SK-N-SH treated with all-trans-retinoic acid at 6 μM for 48 hours (cell line): ENCODE measurements around the gene NPLOC4.

Experiments used
- ATAC-seq: fragments of 200-7000 bp; cut with Tn5 transposase; 3 replicates; pipeline ENCODE4 v1.9.1; 2020; ENCODE audit warnings: mild to moderate bottlenecking, moderate library complexity
- ARNTL ChIP-seq: fragments of 450-650 bp; formaldehyde crosslinking; IDR thresholded peaks from 2 replicates; pipeline ENCODE4 v1.5.0; 2020; ENCODE audit warnings: low read depth, mild to moderate bottlenecking, moderate library complexity, borderline replicate concordance
- BACH2 ChIP-seq: fragments of 250-450 bp; sonication (Bioruptor Pico); IDR thresholded peaks from 2 replicates; pipeline ENCODE4 v1.9.0; 2021; ENCODE audit warnings: mild to moderate bottlenecking, borderline replicate concordance
- CREB5 ChIP-seq: fragments of 250-450 bp; sonication (Bioruptor Pico); IDR thresholded peaks from 2 replicates; pipeline ENCODE4 v1.5.1; 2020; ENCODE audit warnings: low read depth, mild to moderate bottlenecking, moderate library complexity
- CSDC2 ChIP-seq: fragments of 250-450 bp; sonication (Bioruptor Pico); IDR thresholded peaks from 2 replicates; pipeline ENCODE4 v1.5.0; 2020; ENCODE audit warnings: mild to moderate bottlenecking, moderate library complexity
- CSRNP3 ChIP-seq: fragments of 250-450 bp; sonication (Bioruptor Pico); IDR thresholded peaks from 2 replicates; pipeline ENCODE4 v1.5.1; 2021; ENCODE audit warnings: mild to moderate bottlenecking, moderate library complexity
- ESRRG ChIP-seq: fragments of 250-450 bp; sonication (Bioruptor Pico); IDR thresholded peaks from 2 replicates; pipeline ENCODE4 v1.6.1; 2021; ENCODE audit warnings: mild to moderate bottlenecking
- GLIS3 ChIP-seq: fragments of 250-450 bp; sonication (Bioruptor Pico); IDR thresholded peaks from 2 replicates; pipeline ENCODE4 v1.5.0; 2020; ENCODE audit warnings: mild to moderate bottlenecking, moderate library complexity
- ISL1 ChIP-seq: fragments of 250-450 bp; sonication (Bioruptor Pico); IDR thresholded peaks from 2 replicates; pipeline ENCODE4 v2.1.2; 2022; ENCODE audit warnings: mild to moderate bottlenecking, moderate library complexity
- OSR1 ChIP-seq: fragments of 250-450 bp; sonication (Bioruptor Pico); IDR thresholded peaks from 2 replicates; pipeline ENCODE4 v1.8.0; 2022; ENCODE audit warnings: moderate library complexity, mild to moderate bottlenecking, inconsistent platforms
- PATZ1 ChIP-seq: fragments of 250-450 bp; sonication (Bioruptor Pico); IDR thresholded peaks from 2 replicates; pipeline ENCODE4 v1.8.0; 2020; ENCODE audit warnings: mild to moderate bottlenecking, moderate library complexity, borderline replicate concordance
- POU6F1 ChIP-seq: fragments of 250-450 bp; sonication (Bioruptor Pico); IDR thresholded peaks from 2 replicates; pipeline ENCODE4 v1.8.0; 2021; ENCODE audit warnings: low read depth, mild to moderate bottlenecking, moderate library complexity, borderline replicate concordance
- PPARA ChIP-seq: fragments of 250-450 bp; sonication (Bioruptor Pico); IDR thresholded peaks from 2 replicates; pipeline ENCODE4 v1.5.0; 2020; ENCODE audit warnings: mild to moderate bottlenecking, borderline replicate concordance
- RARB ChIP-seq: fragments of 250-450 bp; sonication (Bioruptor Pico); IDR thresholded peaks from 2 replicates; pipeline ENCODE4 v1.8.0; 2021; ENCODE audit warnings: mild to moderate bottlenecking, moderate library complexity
- SNAI2 ChIP-seq: fragments of 250-450 bp; sonication (Bioruptor Pico); IDR thresholded peaks from 2 replicates; pipeline ENCODE4 v1.5.0; 2020; ENCODE audit warnings: mild to moderate bottlenecking, moderate library complexity
- TOX ChIP-seq: fragments of 250-450 bp; sonication (Bioruptor Pico); IDR thresholded peaks from 2 replicates; pipeline ENCODE4 v1.8.0; 2021; ENCODE audit warnings: mild to moderate bottlenecking, moderate library complexity, borderline replicate concordance
- TSHZ2 ChIP-seq: fragments of 250-450 bp; sonication (Bioruptor Pico); IDR thresholded peaks from 2 replicates; pipeline ENCODE4 v1.5.0; 2020; ENCODE audit warnings: mild to moderate bottlenecking, moderate library complexity
- ZC3H10 ChIP-seq: fragments of 250-450 bp; sonication (Bioruptor Pico); IDR thresholded peaks from 2 replicates; pipeline ENCODE4 v1.5.1; 2021; ENCODE audit warnings: mild to moderate bottlenecking, moderate library complexity
- ZFP3 ChIP-seq: fragments of 250-450 bp; sonication (Bioruptor Pico); IDR thresholded peaks from 2 replicates; pipeline ENCODE4 v1.5.0; 2020; ENCODE audit warnings: mild to moderate bottlenecking, moderate library complexity
- ZFP30 ChIP-seq: fragments of 450-650 bp; formaldehyde crosslinking; IDR thresholded peaks from 2 replicates; pipeline ENCODE4 v1.5.0; 2022; ENCODE audit warnings: mild to moderate bottlenecking, moderate library complexity
- ZNF565 ChIP-seq: fragments of 450-650 bp; formaldehyde crosslinking; conservative IDR thresholded peaks from 2 replicates; pipeline ENCODE4 v1.5.0; 2020; ENCODE audit warnings: low read depth, mild to moderate bottlenecking, moderate library complexity
- ZNF70 ChIP-seq: fragments of 450-650 bp; formaldehyde crosslinking; IDR thresholded peaks from 2 replicates; pipeline ENCODE4 v1.5.0; 2020; ENCODE audit warnings: mild to moderate bottlenecking, moderate library complexity
- ZNF8 ChIP-seq: fragments of 450-650 bp; formaldehyde crosslinking; IDR thresholded peaks from 2 replicates; pipeline ENCODE4 v1.5.0; 2020; ENCODE audit warnings: mild to moderate bottlenecking, moderate library complexity

NPLOC4 gene

GRCh38 chr17:81542431-81543338 is 94.2 kb downstream of the NPLOC4 start:
- TF ChIP-seq ZC3H10 (no peak), SNAI2 (CRISPR knock-in tag) (no peak), ZFP30 (CRISPR knock-in tag) (no peak), ZFP3 (CRISPR knock-in tag) (no peak), ARNTL (CRISPR knock-in tag) (no peak), PPARA (no peak), CREB5 (CRISPR knock-in tag) (no peak), ZNF70 (CRISPR knock-in tag) (no peak), ISL1 (CRISPR knock-in tag) (no peak), ZNF565 (CRISPR knock-in tag) (no peak)

GRCh38 chr17:81541123-81541522 is 95.8 kb downstream of the NPLOC4 start:
- no peak for TF ChIP-seq PPARA
- no peak for TF ChIP-seq ZNF70 (CRISPR knock-in tag)
- no peak for TF ChIP-seq ZFP3 (CRISPR knock-in tag)
- no peak for TF ChIP-seq ESRRG (CRISPR knock-in tag)
- TF ChIP-seq CSRNP3 (CRISPR knock-in tag) = no peak
- TF ChIP-seq GLIS3 (CRISPR knock-in tag) = no peak
- TF ChIP-seq ZNF565 (CRISPR knock-in tag) = no peak
- no peak for TF ChIP-seq ZC3H10
- TF ChIP-seq TSHZ2 (CRISPR knock-in tag) = no peak
- TF ChIP-seq ARNTL (CRISPR knock-in tag) = no peak
- TF ChIP-seq ZFP30 (CRISPR knock-in tag) = no peak
- TF ChIP-seq CSDC2 (CRISPR knock-in tag) = no peak
- no peak for TF ChIP-seq POU6F1 (CRISPR knock-in tag)
- no peak for TF ChIP-seq TOX (CRISPR knock-in tag)
- no peak for TF ChIP-seq ISL1 (CRISPR knock-in tag)
- no peak for TF ChIP-seq OSR1 (CRISPR knock-in tag)
- ATAC-seq = no peak

More at GRCh38 chr17:81542431-81543338, 94.2 kb downstream of the NPLOC4 start:
- no peak for ATAC-seq

GRCh38 chr17:81540676-81541027 is 96.3 kb downstream of the NPLOC4 start:
- no peak for TF ChIP-seq RARB (CRISPR knock-in tag)
- TF ChIP-seq GLIS3 (CRISPR knock-in tag) = no peak
- no peak for TF ChIP-seq BACH2 (CRISPR knock-in tag)
- TF ChIP-seq ISL1 (CRISPR knock-in tag) = no peak
- no peak for TF ChIP-seq CSDC2 (CRISPR knock-in tag)
- TF ChIP-seq PPARA = no peak
- no peak for TF ChIP-seq SNAI2 (CRISPR knock-in tag)
- TF ChIP-seq ZC3H10 = no peak
- TF ChIP-seq POU6F1 (CRISPR knock-in tag) = no peak
- TF ChIP-seq TOX (CRISPR knock-in tag) = no peak
- TF ChIP-seq ARNTL (CRISPR knock-in tag) = no peak
- TF ChIP-seq OSR1 (CRISPR knock-in tag) = no peak
- TF ChIP-seq ZFP30 (CRISPR knock-in tag) = no peak
- no peak for TF ChIP-seq PATZ1 (CRISPR knock-in tag)
- TF ChIP-seq ZFP3 (CRISPR knock-in tag) = no peak
- no peak for TF ChIP-seq ZNF70 (CRISPR knock-in tag)
- TF ChIP-seq ZNF8 (CRISPR knock-in tag) = no peak
- TF ChIP-seq, all 23 proteins: peak for 0
- no peak for ATAC-seq
